Sigmoid colon (tissue), 7 donors: Measurements from ENCODE around the gene GALNT18. TPM values are rescaled to one million over a fixed set of nuclear protein-coding genes. Genes with fewer than 3 reads are reported as not detected.

ENCODE experiments used
- DNase-seq: peaks from one replicate; pipeline ENCODE4 v3.0.0-alpha.2; 2019
- H3K27ac ChIP-seq, 4 donors: fragments of 200-600 bp; sonication (generic); one replicate each; pipeline ENCODE4 v1.5.1; 2016 to 2019; ENCODE audit warnings: mild to moderate bottlenecking in 1 of 4
- H3K27me3 ChIP-seq, 3 donors: fragments of 200-600 bp; sonication (generic); one replicate each; pipeline ENCODE4 v1.5.1; 2019; ENCODE audit warnings: mild to moderate bottlenecking in 1 of 3
- H3K36me3 ChIP-seq, 4 donors: fragments of 200-600 bp; sonication (generic); one replicate each; pipeline ENCODE4 v1.5.1; 2016 to 2019
- H3K4me1 ChIP-seq, 4 donors: fragments of 200-600 bp; sonication (generic); one replicate each; pipeline ENCODE4 v1.5.1; 2017 to 2019
- H3K4me3 ChIP-seq, 4 donors: fragments of 200-600 bp; sonication (generic); one replicate each; pipeline ENCODE4 v1.5.1; 2017 to 2019; ENCODE audit warnings: mild to moderate bottlenecking in 2 of 4, moderate library complexity in 1 of 4
- H3K9me3 ChIP-seq, 4 donors: fragments of 200-600 bp in 3 of 4; sonication (generic) in 3 of 4; one replicate each; pipeline versions ENCODE4 v1.5.1 to v1.6.1; 2013 to 2019
- EP300 ChIP-seq, 4 donors: sonication (generic); formaldehyde crosslinking; IDR thresholded peaks; one replicate each; pipeline ENCODE4 v1.6.1; 2017; ENCODE audit warnings: antibody characterized with exemption in 4 of 4
- POLR2A ChIP-seq, 2 donors: fragments of 450-650 bp; IDR thresholded peaks; one replicate each; pipeline ENCODE4 v1.6.1; 2016; ENCODE audit warnings: antibody characterized with exemption in 2 of 2, mild to moderate bottlenecking in 2 of 2, moderate library complexity in 2 of 2
- POLR2AphosphoS5 ChIP-seq, 4 donors: sonication (generic); formaldehyde crosslinking; IDR thresholded peaks; one replicate each; pipeline ENCODE4 v1.6.1; 2017; ENCODE audit warnings: antibody characterized with exemption in 4 of 4
- WGBS, 2 donors: extraction: QIAGEN DNeasy Blood & Tissue Kit; methylation state at CpG; one replicate each; pipeline ENCODE4 v1.1.7; 2013; 5-methylcytosine and 5-hydroxymethylcytosine counted together
- intact Hi-C: fragments of 100-400 bp; cut with DNase I; formaldehyde crosslinking; loops from one replicate; pipeline ENCODE4 v1.15.1; 2023
- polyA plus RNA-seq, 3 donors: library from polyadenylated mRNA; stranded (reverse); fragments of 200-250 nt; gene quantifications; one replicate each; pipeline ENCODE4 v1.2.3, GENCODE V29; 2013
- total RNA-seq, 4 donors: library from RNA; depleted of rRNA; stranded (reverse); fragments of >200 nt; gene quantifications; one replicate each; pipeline ENCODE4 v1.1.0, GENCODE V29; 2016
- TF ChIP-seq, protein P1 (sequence below), 4 experiments: fragments of 450-650 bp in 3 of 4; fragments of 200-600 bp in 1 of 4; IDR thresholded peaks; one replicate each; pipeline ENCODE4 v1.5.1; 2016 to 2019; ENCODE audit warnings: antibody characterized with exemption in 4 of 4, mild to moderate bottlenecking in 3 of 4, moderate library complexity in 2 of 4
- donor health status: healthy with polysubstance abuse.
- donor health status: Bipolar disorder and iron deficiency.
- donor health status: healthy.

GALNT18 gene
- total and polyA plus RNA-seq, 7 donors: 0.92 to 48.6 (median 34.9) TPM

DNA sequence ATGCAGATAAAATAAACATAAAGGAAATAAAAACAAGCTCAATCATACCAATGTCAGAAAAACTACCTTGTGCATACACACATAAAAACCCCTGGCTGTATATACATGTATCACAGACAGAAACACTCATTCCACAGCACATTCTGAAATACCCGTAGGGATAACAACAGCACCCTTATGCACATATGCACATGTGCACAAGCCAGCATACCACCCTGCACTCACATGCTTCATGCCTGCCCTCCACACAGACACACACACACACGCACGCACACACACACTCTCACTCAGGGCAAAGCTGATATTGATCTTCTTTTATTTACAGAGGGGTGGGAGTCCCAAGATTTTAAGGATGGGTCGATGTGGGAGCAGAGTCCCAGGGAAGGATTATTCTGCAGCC is 360.9 kb downstream of the GALNT18 start:
- DNase-seq: no peak
- WGBS, 2 donors: 82 to 85% methylated on average over 4 of the region's 4 CpGs
- no peak overlapping the region for H3K4me3 ChIP-seq
- intact Hi-C loops: no loop called here
- H3K4me1 ChIP-seq: peaks cover 0 to 20% (median 10%) of the 10 kb centered on the region in 4 donors
- no peaks in the 10 kb centered on the region for H3K9me3 ChIP-seq
- TF ChIP-seq, protein P1, sequence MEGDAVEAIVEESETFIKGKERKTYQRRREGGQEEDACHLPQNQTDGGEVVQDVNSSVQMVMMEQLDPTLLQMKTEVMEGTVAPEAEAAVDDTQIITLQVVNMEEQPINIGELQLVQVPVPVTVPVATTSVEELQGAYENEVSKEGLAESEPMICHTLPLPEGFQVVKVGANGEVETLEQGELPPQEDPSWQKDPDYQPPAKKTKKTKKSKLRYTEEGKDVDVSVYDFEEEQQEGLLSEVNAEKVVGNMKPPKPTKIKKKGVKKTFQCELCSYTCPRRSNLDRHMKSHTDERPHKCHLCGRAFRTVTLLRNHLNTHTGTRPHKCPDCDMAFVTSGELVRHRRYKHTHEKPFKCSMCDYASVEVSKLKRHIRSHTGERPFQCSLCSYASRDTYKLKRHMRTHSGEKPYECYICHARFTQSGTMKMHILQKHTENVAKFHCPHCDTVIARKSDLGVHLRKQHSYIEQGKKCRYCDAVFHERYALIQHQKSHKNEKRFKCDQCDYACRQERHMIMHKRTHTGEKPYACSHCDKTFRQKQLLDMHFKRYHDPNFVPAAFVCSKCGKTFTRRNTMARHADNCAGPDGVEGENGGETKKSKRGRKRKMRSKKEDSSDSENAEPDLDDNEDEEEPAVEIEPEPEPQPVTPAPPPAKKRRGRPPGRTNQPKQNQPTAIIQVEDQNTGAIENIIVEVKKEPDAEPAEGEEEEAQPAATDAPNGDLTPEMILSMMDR (IDR thresholded peaks at IDR 0.05): no peak
- TF ChIP-seq POLR2A (IDR thresholded peaks at IDR 0.05) (no peak), POLR2AphosphoS5 (IDR thresholded peaks at IDR 0.05) (no peak), EP300 (IDR thresholded peaks at IDR 0.05) (no peak)
- H3K27me3 ChIP-seq: no peaks in the 10 kb centered on the region
- no peaks in the 10 kb centered on the region for H3K36me3 ChIP-seq
- H3K27ac ChIP-seq: no peak overlapping the region

DNA sequence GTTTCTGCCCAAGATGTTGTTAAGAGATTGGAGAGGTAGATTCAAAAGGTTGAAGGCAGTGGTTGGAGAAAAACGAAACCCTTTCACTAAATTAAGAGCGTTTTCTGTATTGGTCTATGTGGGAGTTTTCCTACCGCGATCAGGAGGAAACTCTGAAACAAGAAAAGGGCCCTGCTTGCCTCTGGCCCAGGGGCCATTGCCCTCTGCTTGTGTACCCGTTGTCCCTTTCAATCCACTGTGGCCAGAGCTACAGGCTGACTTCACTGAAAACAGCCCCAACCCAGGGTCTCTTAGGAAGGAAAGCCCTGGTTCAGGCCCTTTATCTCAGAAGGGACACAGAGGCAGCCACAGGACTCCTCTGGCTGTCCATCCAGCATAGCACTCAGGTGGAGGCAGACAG is 367.8 kb downstream of the GALNT18 start:
- intact Hi-C loops: no loop called here
- 85 to 89% methylated on average over 5 of the region's 5 CpGs for WGBS, 2 donors

DNA sequence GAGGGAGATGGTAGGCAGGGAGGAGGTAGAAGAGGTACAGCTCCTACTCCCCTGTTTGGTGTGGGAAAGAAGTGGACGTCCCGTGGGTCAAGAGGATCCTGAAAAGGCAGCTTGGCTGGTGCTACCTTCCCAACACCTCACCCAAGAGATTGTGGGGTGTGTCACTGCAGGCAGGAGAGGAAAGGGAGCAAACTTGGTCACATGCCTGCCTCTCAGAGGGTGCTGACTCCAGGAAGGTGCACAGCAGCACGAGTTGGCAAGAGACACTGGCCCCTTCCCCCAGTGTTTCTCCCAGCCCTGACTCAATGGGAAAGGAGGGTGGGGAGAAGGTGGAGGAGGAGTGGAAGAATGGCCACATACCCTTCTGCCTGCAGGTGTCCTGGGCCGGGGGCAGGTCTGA is 368.3 kb downstream of the GALNT18 start:
- no peak for DNase-seq

More for the DNA sequence above, 367.8 kb downstream of the GALNT18 start:
- DNase-seq: no peak
- H3K27ac ChIP-seq: no peak overlapping the region
- H3K36me3 ChIP-seq: no peaks in the 10 kb centered on the region
- H3K4me1 ChIP-seq: no peaks in the 10 kb centered on the region
- H3K4me3 ChIP-seq: no peak overlapping the region
- TF ChIP-seq, protein P1 (IDR thresholded peaks at IDR 0.05): no peak
- TF ChIP-seq POLR2A (IDR thresholded peaks at IDR 0.05) (no peak), POLR2AphosphoS5 (IDR thresholded peaks at IDR 0.05) (no peak), EP300 (IDR thresholded peaks at IDR 0.05) (no peak)
- no peaks in the 10 kb centered on the region for H3K9me3 ChIP-seq
- no peaks in the 10 kb centered on the region for H3K27me3 ChIP-seq

DNA sequence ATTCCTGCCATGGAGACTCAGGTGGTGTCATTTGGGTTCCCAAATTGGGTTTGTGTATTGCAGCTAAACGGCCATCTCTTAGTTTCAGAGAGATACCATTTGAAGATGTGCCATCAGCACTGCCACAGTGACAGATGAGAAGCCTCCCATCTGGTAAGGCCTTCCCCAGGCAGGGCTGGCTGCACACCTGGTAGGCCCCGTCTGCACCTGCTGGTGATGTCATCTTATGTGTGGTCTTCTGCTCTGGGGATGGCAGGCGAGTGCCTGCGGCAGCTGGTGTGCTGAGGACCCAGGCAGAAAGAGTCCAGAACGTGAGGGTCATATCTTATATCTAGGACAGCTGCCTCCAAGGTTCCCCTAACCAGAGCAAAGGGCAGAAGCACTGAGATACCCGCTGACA is 369.4 kb downstream of the GALNT18 start:
- DNase-seq: no peak
- Histone ChIP-seq H3K27ac (no peak overlapping the region), H3K27me3 (no peaks in the 10 kb centered on the region), H3K36me3 (no peaks in the 10 kb centered on the region), H3K4me1 (no peaks in the 10 kb centered on the region), H3K9me3 (no peaks in the 10 kb centered on the region), H3K4me3 (no peak overlapping the region)
- no peak for TF ChIP-seq EP300 (IDR thresholded peaks at IDR 0.05)
- TF ChIP-seq, protein P1 (IDR thresholded peaks at IDR 0.05): no peak
- no peak for TF ChIP-seq POLR2AphosphoS5 (IDR thresholded peaks at IDR 0.05)
- intact Hi-C loops: no loop called here
- 78 to 86% methylated on average over 6 of the region's 6 CpGs for WGBS, 2 donors

More for the DNA sequence above, 368.3 kb downstream of the GALNT18 start:
- WGBS, 2 donors: 41 to 61% methylated on average over 4 of the region's 4 CpGs
- intact Hi-C loops: no loop called here
- H3K4me3 ChIP-seq: no peak overlapping the region
- no peaks in the 10 kb centered on the region for H3K27me3 ChIP-seq
- H3K9me3 ChIP-seq: no peaks in the 10 kb centered on the region
- TF ChIP-seq POLR2AphosphoS5 (IDR thresholded peaks at IDR 0.05) (no peak), POLR2A (IDR thresholded peaks at IDR 0.05) (no peak), EP300 (IDR thresholded peaks at IDR 0.05) (no peak)
- TF ChIP-seq, protein P1 (IDR thresholded peaks at IDR 0.05): no peak
- no peaks in the 10 kb centered on the region for H3K36me3 ChIP-seq
- H3K27ac ChIP-seq: no peak overlapping the region
- H3K4me1 ChIP-seq: no peaks in the 10 kb centered on the region

DNA sequence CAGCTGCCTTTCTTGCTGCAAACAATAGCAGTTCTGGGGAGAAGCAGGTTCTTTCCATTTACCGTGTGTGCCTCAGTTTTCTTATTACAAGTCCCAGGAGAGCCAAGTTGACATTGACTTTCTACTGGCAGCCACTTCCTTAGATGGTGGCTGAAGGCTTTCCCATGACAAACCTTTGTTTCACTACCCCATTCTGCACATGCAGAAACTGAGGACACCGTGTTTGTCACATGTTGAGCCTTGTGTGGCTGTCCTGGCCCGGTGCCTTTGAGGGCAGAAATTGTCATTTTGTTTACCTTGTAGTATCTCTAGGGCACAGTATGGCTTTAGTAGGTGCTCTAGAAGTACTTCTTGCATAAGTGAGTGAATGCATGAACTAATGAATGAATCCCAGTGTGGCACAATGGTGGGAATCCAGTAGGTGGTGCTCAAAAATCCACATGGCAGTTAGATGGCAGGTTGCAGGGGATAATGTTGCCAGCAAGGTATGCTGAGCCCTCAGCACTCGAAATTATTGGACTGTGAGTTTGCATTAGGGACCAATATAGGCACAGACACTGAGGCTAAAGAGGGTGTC is 370.3 kb downstream of the GALNT18 start:
- TF ChIP-seq POLR2A (IDR thresholded peaks at IDR 0.05): no peak
- TF ChIP-seq, protein P1 (IDR thresholded peaks at IDR 0.05): no peak
- no peak for TF ChIP-seq POLR2AphosphoS5 (IDR thresholded peaks at IDR 0.05)
- TF ChIP-seq EP300 (IDR thresholded peaks at IDR 0.05): no peak
- WGBS, 2 donors: 56 to 77% methylated on average over 4 of the region's 4 CpGs
- H3K9me3 ChIP-seq: no peaks in the 10 kb centered on the region
- intact Hi-C loops: no loop called here
- H3K27me3 ChIP-seq: no peaks in the 10 kb centered on the region
- H3K4me1 ChIP-seq: no peaks in the 10 kb centered on the region
- H3K36me3 ChIP-seq: no peaks in the 10 kb centered on the region
- no peak for DNase-seq
- H3K4me3 ChIP-seq: no peak overlapping the region
- no peak overlapping the region for H3K27ac ChIP-seq
